Activated CD4-positive, alpha-beta memory T cell treated with anti-CD3 and anti-CD28 coated beads for 36 hours (primary cell): ENCODE results near the gene INSR. TPM values are rescaled to one million over a fixed set of nuclear protein-coding genes. Genes with fewer than 3 reads are reported as not detected.
"Not testable (repeated sequence)": the region's sequence is repeated elsewhere in the genome, so short reads cannot be mapped to it uniquely, and the experiment has no call there.

Experiments
- CTCF ChIA-PET: fragments of 350-600 bp; sonication (Branson Sonifier 250); formaldehyde crosslinking; loops from one replicate; lab custom pipeline; 2021; ENCODE audit warnings: antibody characterized with exemption, inconsistent platforms; lab: Charles Lee
- POLR2A ChIA-PET: fragments of 350-600 bp; sonication (Branson Sonifier 250); formaldehyde crosslinking; loops from one replicate; lab custom pipeline; 2021; ENCODE audit warnings: antibody characterized with exemption; lab: Charles Lee
- DNase-seq: peaks from one replicate; pipeline ENCODE4 v3.0.0-alpha.2; 2020
- H3K27ac Mint-ChIP-seq: one replicate; pipeline ENCODE4 v1.8.0; 2021; ENCODE audit warnings: mixed read lengths
- H3K27me3 Mint-ChIP-seq: one replicate; pipeline ENCODE4 v1.8.0; 2021; ENCODE audit warnings: mixed read lengths
- H3K36me3 Mint-ChIP-seq: one replicate; pipeline ENCODE4 v1.8.0; 2021; ENCODE audit warnings: mixed read lengths
- H3K4me1 Mint-ChIP-seq: one replicate; pipeline ENCODE4 v1.8.0; 2021; ENCODE audit warnings: low read depth, mixed read lengths
- H3K4me3 Mint-ChIP-seq: one replicate; pipeline ENCODE4 v1.8.0; 2021; ENCODE audit warnings: mild to moderate bottlenecking, mixed read lengths
- H3K9me3 Mint-ChIP-seq: one replicate; pipeline ENCODE4 v1.8.0; 2021; ENCODE audit warnings: mixed read lengths
- intact Hi-C: fragments of 100-400 bp; cut with micrococcal nuclease; formaldehyde crosslinking; loops from one replicate; pipeline ENCODE4 v1.15.1; 2023
- total RNA-seq, 2 experiments: library from RNA; stranded (reverse); gene quantifications; one replicate each; pipeline ENCODE4 v1.2.3, GENCODE V29; 2021

The INSR gene
- total RNA-seq, 2 experiments from 2014 or later = 2.9 to 3.3 TPM

DNA sequence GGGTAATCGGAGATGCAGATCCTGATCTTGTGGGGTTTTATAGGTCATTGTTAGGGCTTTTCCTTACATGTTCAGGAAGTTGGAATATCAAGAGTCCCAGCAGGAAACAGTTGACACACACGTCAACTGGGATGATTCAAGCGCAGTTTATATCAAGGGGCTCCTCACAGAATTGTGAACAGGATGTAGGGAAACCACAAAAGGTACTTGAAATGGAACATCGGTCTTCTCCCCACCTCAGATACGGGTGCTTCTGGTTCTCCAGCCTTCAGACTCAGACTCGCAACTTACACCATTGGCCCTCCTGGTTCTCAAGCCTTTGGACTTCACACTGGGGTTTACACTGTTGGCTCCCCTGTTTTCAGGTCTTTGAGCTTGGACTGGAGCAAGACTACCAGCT lies 205.2 kb downstream of the INSR start:
- Mint-ChIP-seq H3K4me1 (no peaks in the 10 kb centered on the region), H3K4me3 (no peak overlapping the region), H3K9me3 (peaks cover 73% of the 10 kb centered on the region), H3K27ac (no peak overlapping the region), H3K27me3 (no peaks in the 10 kb centered on the region), H3K36me3 (peaks cover 54% of the 10 kb centered on the region)
- ChIA-PET POLR2A (no interaction called here), CTCF (no interaction called here)
- DNase-seq = no peak
- intact Hi-C loops = no loop called here

DNA sequence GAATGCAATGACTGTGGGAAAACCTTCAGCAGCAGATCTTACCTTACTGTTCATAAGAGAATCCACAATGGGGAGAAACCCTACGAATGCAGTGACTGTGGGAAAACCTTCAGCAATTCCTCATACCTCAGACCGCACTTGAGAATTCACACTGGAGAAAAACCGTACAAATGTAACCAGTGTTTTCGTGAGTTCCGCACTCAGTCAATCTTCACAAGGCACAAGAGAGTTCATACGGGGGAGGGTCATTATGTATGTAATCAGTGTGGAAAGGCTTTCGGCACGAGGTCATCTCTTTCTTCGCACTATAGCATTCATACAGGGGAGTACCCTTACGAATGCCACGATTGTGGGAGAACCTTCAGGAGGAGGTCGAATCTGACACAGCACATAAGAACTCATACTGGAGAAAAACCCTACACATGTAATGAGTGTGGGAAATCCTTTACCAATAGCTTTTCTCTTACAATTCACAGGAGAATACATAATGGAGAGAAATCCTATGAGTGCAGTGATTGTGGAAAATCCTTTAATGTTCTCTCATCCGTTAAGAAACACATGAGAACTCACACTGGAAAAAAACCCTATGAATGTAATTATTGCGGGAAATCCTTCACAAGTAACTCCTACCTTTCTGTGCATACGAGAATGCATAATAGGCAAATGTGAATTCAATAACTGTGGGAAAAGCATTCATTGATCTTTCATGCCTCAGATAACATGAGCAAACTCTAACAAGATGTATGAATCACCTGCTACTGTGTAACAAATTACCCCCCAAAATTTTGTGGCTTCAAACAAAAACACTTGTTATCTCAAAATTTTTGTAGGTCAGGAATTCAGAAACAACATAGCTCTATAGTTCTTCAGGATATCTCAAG lies 210.9 kb downstream of the INSR start:
- Mint-ChIP-seq H3K4me3 (peak overlapping the region; percentile 6), H3K4me1 (no peaks in the 10 kb centered on the region), H3K27me3 (no peaks in the 10 kb centered on the region), H3K36me3 (peaks cover 85% of the 10 kb centered on the region), H3K27ac (peak overlapping the region; percentile 35), H3K9me3 (peaks cover 85% of the 10 kb centered on the region)
- DNase-seq = no peak
- ChIA-PET CTCF (interaction anchor here (0.6 kb wide), 1 partner anchor 662 kb away, joined by 3 read pairs; no protein-coding TSS in a partner anchor), POLR2A (interaction anchor here (0.9 kb wide), 1 partner anchor 16 kb away, joined by 3 read pairs; no protein-coding TSS in a partner anchor)
- intact Hi-C loops = no loop called here

GRCh38 chr19:7078008-7078407 lies 216.2 kb downstream of the INSR start:
- H3K36me3 Mint-ChIP-seq = peaks cover 94% of the 10 kb centered on the region
- intact Hi-C loops = no loop called here
- H3K4me3 Mint-ChIP-seq = no peak overlapping the region
- POLR2A ChIA-PET = interaction anchor here (0.6 kb wide), 1 partner anchor 1686 kb away, joined by 3 read pairs; no protein-coding TSS in a partner anchor
- DNase-seq = no peak
- peaks cover 67% of the 10 kb centered on the region for H3K9me3 Mint-ChIP-seq
- no peaks in the 10 kb centered on the region for H3K4me1 Mint-ChIP-seq
- CTCF ChIA-PET = interaction anchor here (0.5 to 0.6 kb wide), 2 partner anchors 24 to 152 kb away, joined by 3 to 4 read pairs; no protein-coding TSS in a partner anchor
- H3K27ac Mint-ChIP-seq = no peak overlapping the region
- H3K27me3 Mint-ChIP-seq = no peaks in the 10 kb centered on the region

GRCh38 chr19:7076151-7076550 lies 218.1 kb downstream of the INSR start:
- H3K4me1 Mint-ChIP-seq = peaks cover 8% of the 10 kb centered on the region
- no peak overlapping the region for H3K4me3 Mint-ChIP-seq
- intact Hi-C loops = no loop called here
- no peak overlapping the region for H3K27ac Mint-ChIP-seq
- H3K36me3 Mint-ChIP-seq = peaks cover 87% of the 10 kb centered on the region
- H3K27me3 Mint-ChIP-seq = no peaks in the 10 kb centered on the region
- POLR2A ChIA-PET = no interaction called here
- no peak for DNase-seq
- peaks cover 48% of the 10 kb centered on the region for H3K9me3 Mint-ChIP-seq
- CTCF ChIA-PET = no interaction called here

- no peak overlapping the region for H3K27ac Mint-ChIP-seq
- POLR2A ChIA-PET = no interaction called here
Observed at GRCh38 chr19:7074705-7075282, 219.4 kb downstream of the INSR start.

GRCh38 chr19:7072541-7072940 lies 221.7 kb downstream of the INSR start:
- Mint-ChIP-seq H3K9me3 (peaks cover 16% of the 10 kb centered on the region), H3K27me3 (no peaks in the 10 kb centered on the region), H3K36me3 (peaks cover 58% of the 10 kb centered on the region), H3K4me1 (peaks cover 11% of the 10 kb centered on the region), H3K27ac (no peak overlapping the region), H3K4me3 (peak overlapping the region; percentile 9)
- POLR2A ChIA-PET = no interaction called here
- intact Hi-C loops = no loop called here
- CTCF ChIA-PET = no interaction called here
- no peak for DNase-seq

More at GRCh38 chr19:7074705-7075282, 219.4 kb downstream of the INSR start:
- H3K27me3 Mint-ChIP-seq = no peaks in the 10 kb centered on the region
- H3K4me3 Mint-ChIP-seq = no peak overlapping the region
- no peak for DNase-seq
- H3K36me3 Mint-ChIP-seq = peaks cover 80% of the 10 kb centered on the region
- CTCF ChIA-PET = no interaction called here
- H3K9me3 Mint-ChIP-seq = peaks cover 37% of the 10 kb centered on the region
- intact Hi-C loops = no loop called here
- peaks cover 8% of the 10 kb centered on the region for H3K4me1 Mint-ChIP-seq

DNA sequence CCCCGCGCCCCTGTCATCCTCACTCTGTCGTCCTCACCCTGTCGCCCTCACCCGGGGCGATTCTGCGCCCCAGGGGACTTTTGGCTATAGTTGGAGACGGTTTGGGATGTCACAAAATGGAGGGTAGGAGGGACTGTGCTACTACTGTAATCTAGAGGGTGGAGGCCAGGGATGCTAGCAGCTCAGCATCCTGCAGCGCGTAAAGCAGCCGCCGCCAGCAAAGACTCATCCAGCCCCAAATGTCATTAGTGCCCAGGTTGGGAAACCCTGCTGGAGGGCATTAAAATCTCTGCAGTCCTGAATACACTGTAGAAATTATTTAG lies 224.3 kb downstream of the INSR start:
- Mint-ChIP-seq H3K27ac (peak overlapping the region; percentile 83), H3K27me3 (no peaks in the 10 kb centered on the region), H3K9me3 (peaks cover 3% of the 10 kb centered on the region), H3K4me1 (peaks cover 11% of the 10 kb centered on the region), H3K36me3 (peaks cover 32% of the 10 kb centered on the region), H3K4me3 (peak overlapping the region; percentile 87)
- ChIA-PET CTCF (interaction anchor here (1.0 to 2.9 kb wide), 6 partner anchors 30 to 499 kb away, joined by 3 to 14 read pairs (median 4); no protein-coding TSS in a partner anchor), POLR2A (interaction anchor here (1.2 to 1.7 kb wide), 3 partner anchors 30 to 317 kb away, joined by 5 to 9 read pairs (median 6); no protein-coding TSS in a partner anchor)
- no peak for DNase-seq
- intact Hi-C loops = loop anchor here (10.0 kb wide), 1 partner anchor 1275 kb away; the partner anchor contains the start of gene DUS3L

DNA sequence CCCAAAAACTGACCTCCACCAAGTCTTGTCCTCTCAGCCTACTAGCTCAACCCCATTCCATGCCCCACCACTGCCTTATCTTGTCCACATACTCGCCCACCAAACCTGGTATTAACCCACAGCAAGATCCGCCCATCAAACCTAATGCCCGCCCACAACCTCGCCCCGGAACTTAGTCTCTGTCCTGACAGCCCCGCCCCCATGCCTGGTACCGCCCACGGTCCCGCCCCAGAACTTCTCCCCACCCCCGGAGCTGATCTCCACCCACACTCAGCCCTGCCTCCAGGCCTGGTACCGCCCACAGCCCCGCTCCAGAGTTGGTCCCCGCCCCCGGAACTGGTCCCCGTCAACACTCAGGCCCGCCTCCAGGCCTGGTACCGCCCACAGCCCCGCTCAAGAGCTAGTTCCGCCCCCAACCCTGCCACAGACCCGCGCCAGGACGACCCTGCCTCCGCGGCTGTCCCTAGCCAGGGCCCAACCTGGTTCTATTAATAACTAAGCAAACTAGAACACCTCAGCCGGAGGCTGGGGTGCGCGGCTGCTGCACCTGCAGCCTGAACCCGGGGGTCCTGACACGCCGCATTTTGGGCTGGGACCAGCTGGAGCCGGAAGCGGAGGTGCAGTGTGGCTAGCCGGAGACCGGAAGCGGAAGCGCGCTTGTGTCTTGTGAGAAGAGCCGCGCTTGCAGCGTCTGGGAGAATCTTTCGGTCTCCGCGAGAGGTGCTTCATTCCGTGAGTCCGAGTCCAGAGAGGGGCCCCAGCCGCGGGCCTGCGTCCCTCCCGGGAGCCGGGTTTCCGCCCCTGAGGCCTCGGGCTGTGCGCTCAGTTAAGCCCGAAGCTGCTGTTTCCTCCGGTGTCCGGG lies 224.9 kb downstream of the INSR start, which contains the start of gene ZNF557:
ZNF557 (plus strand) TSS at position 662 of the 862 bp plus-strand sequence. CDS start 5,372 bp downstream, outside the sequence.
- POLR2A ChIA-PET = interaction anchor here (0.9 to 1.7 kb wide), 4 partner anchors 23 to 318 kb away, joined by 3 to 9 read pairs (median 6); no protein-coding TSS in a partner anchor
- H3K27me3 Mint-ChIP-seq = no peaks in the 10 kb centered on the region
- CTCF ChIA-PET = interaction anchor here (1.0 to 2.9 kb wide), 6 partner anchors 30 to 499 kb away, joined by 3 to 14 read pairs (median 4); no protein-coding TSS in a partner anchor
- intact Hi-C loops = loop anchor here (10.0 kb wide), 1 partner anchor 1274 kb away; the partner anchor contains the start of gene DUS3L
- peak within 1 kb of the TSS; percentile 83 for H3K27ac Mint-ChIP-seq
- H3K4me3 Mint-ChIP-seq = peak within 1 kb of the TSS; percentile 87
- H3K4me1 Mint-ChIP-seq = peaks cover 11% of the 10 kb centered on the region
- H3K9me3 Mint-ChIP-seq = peaks cover 1% of the 10 kb centered on the region
- H3K36me3 Mint-ChIP-seq = peaks cover 27% of the 10 kb centered on the region
- peak; percentile 99 for DNase-seq

- POLR2A ChIA-PET = interaction anchor here (0.9 to 1.7 kb wide), 4 partner anchors 24 to 318 kb away, joined by 3 to 9 read pairs (median 6); no protein-coding TSS in a partner anchor
- Mint-ChIP-seq H3K4me3 (peak overlapping the region; percentile 87), H3K4me1 (peaks cover 11% of the 10 kb centered on the region), H3K27me3 (no peaks in the 10 kb centered on the region), H3K9me3 (no peaks in the 10 kb centered on the region), H3K36me3 (peaks cover 22% of the 10 kb centered on the region), H3K27ac (peak overlapping the region; percentile 83)
- CTCF ChIA-PET = interaction anchor here (1.1 to 2.9 kb wide), 3 partner anchors 31 to 286 kb away, joined by 3 to 14 read pairs (median 7); no protein-coding TSS in a partner anchor
- intact Hi-C loops = loop anchor here (10.0 kb wide), 1 partner anchor 1274 kb away; the partner anchor contains the start of gene DUS3L
- no peak for DNase-seq
Observed at GRCh38 chr19:7068599-7068998, 225.6 kb downstream of the INSR start.

- Mint-ChIP-seq H3K4me1 (peaks cover 11% of the 10 kb centered on the region), H3K4me3 (no peak overlapping the region), H3K27ac (no peak overlapping the region), H3K9me3 (no peaks in the 10 kb centered on the region), H3K27me3 (no peaks in the 10 kb centered on the region), H3K36me3 (peaks cover 17% of the 10 kb centered on the region)
- no peak for DNase-seq
- CTCF ChIA-PET = no interaction called here
- intact Hi-C loops = loop anchor here (10.0 kb wide), 1 partner anchor 1273 kb away; the partner anchor contains the start of gene DUS3L
- POLR2A ChIA-PET = no interaction called here
Observed at GRCh38 chr19:7067716-7068115, 226.5 kb downstream of the INSR start.

- DNase-seq, H3K9me3 Mint-ChIP-seq, H3K27ac Mint-ChIP-seq, H3K4me1 Mint-ChIP-seq, H3K27me3 Mint-ChIP-seq, CTCF ChIA-PET, H3K4me3 Mint-ChIP-seq, POLR2A ChIA-PET: not testable (repeated sequence)
- intact Hi-C loops = loop anchor here (10.0 kb wide), 1 partner anchor 1272 kb away; the partner anchor contains the start of gene DUS3L
- peaks cover 11% of the 10 kb centered on the region for H3K36me3 Mint-ChIP-seq
Observed at GRCh38 chr19:7067122-7067521, 227.1 kb downstream of the INSR start.
